Measurements from ENCODE around the gene ATAD3B. TPM values are rescaled to one million over a fixed set of nuclear protein-coding genes. Genes with fewer than 3 reads are reported as not detected.
A peak's percentile ranks its signal among the peaks of the same experiment; 100 is the strongest.

ATAD3B gene
- total RNA-seq, 3 donors from 2014 or later = 193 to 208 (median 194) TPM

DNA sequence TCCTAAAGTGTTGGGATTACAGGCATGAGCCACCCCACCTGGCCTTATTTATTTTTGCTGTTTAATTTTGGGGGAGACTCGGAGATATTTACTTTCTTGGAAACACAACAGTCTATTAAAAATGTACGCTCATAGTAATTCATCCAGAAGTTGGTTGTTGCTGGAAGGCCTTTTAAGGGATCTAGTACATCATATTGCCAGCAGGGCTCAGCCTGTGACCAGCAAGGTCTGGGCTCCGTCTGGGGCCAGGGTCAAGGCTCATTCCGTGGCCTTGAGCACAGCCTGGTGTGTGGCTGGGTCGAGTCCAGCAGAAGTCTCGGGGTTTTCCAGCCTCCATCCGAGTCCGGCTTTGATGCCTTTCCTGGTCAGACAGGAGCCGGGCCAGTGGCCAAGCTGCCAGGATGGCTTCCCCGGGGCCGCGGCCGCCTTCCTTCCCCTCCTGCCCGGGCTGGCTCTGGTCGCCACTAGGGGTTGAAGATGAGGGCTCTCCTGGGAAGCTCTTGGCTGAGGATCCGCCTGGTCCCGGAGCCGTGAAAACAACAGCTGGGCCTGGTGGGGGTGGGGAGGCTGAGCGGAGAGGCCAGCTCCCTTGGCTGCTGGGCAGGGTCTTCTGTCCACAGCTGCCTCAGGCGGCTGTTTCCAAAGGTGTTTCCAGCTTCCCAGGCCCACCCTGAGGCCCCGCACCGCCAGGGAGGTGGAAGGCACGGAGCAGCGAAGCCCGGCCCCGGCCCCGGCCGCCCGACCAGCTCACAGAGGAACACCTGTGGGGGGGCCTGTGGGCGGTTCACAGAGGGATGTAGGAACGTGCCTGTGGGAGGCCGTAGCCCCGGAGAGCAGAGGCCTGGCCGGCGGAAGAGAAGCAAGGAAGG lies 41.2 kb upstream of the ATAD3B start:
- Mint-ChIP-seq H3K27me3 (ENCODE audit: low read depth) (peaks cover 32% of the 10 kb centered on the region), H3K36me3 (ENCODE audit: insufficient read depth) (no peaks in the 10 kb centered on the region), H3K4me1 (ENCODE audit: low read depth) (peaks cover 5% of the 10 kb centered on the region), H3K9me3 (no peaks in the 10 kb centered on the region), H3K4me3 (no peak overlapping the region)
- ATAC-seq (no peak), DNase-seq (no peak)

DNA sequence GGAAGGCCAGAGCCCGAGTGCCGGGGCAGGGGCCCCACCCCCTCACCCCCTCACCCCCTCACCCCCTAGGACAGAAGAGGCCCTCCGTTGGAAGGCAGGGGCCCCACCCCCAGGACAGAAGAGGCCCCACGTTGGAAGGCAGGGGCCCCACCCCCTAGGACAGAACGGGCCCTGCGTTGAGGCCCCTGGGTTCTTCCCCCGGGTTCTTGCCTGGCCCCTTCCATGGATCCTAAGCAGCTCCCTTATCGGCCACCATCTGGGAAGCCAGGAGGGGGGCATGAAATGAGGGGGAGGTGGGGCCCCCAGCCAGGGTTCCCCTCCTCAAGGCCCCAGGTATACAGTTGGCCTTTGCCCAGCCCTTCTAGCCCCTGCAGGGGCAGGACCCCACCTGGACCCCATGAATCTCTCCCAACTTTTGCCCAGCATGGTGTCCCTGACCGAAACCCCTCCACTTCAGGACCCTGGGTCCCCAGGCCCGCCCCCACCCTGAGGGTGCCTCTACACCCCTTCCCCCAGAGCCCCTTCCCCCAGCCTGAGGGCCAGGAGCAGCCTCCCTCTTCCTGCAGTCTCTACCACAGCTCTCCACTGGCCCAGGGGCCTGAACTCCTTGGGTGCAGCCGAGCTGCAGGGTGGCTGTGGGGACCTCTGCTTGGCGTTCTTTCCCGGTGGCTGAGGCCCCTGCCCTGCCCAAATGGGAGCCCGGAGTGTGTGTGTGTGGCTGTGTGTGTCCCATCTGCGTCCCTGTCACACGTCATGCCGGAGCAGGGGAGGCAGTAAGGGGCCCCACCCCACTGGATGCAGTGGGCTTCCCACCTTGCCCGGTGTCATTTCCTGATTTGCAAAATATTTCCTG lies 40.3 kb upstream of the ATAD3B start:
- ATAC-seq (no peak), DNase-seq (no peak)
- H3K4me3 Mint-ChIP-seq = no peak overlapping the region
- H3K4me1 Mint-ChIP-seq (ENCODE audit: low read depth) = peaks cover 6% of the 10 kb centered on the region
- H3K27me3 Mint-ChIP-seq (ENCODE audit: low read depth) = peaks cover 30% of the 10 kb centered on the region
- H3K9me3 Mint-ChIP-seq = no peaks in the 10 kb centered on the region
- no peaks in the 10 kb centered on the region for H3K36me3 Mint-ChIP-seq (ENCODE audit: insufficient read depth)

DNA sequence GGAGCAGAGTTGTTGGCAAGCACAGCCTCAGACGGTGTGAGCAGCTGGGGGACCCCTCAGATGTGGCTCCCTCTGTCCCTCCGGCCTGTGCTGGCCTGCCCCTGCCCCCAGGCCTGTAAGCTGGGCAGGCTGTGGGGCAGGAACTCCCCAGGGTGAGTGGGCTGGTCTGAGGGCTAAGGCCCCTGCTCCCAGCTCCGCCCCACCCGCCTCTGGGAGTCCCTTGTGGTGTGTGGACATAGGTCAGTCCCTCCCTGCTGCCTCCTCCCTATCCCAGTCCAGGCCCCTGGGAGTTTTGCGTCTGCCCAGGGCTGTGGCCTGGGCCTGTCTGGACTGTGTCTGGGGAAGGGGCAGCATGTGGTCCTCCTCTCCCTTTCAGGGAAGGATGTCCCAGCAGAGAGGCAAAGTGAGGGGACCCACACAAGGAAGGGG lies 39.7 kb upstream of the ATAD3B start:
- no peak overlapping the region for H3K4me3 Mint-ChIP-seq
- no peaks in the 10 kb centered on the region for H3K36me3 Mint-ChIP-seq (ENCODE audit: insufficient read depth)
- ATAC-seq (no peak), DNase-seq (no peak)
- peaks cover 8% of the 10 kb centered on the region for H3K4me1 Mint-ChIP-seq (ENCODE audit: low read depth)
- peaks cover 30% of the 10 kb centered on the region for H3K27me3 Mint-ChIP-seq (ENCODE audit: low read depth)
- no peaks in the 10 kb centered on the region for H3K9me3 Mint-ChIP-seq

GRCh38 chr1:1432274-1432950 lies 39.2 kb upstream of the ATAD3B start:
- H3K36me3 Mint-ChIP-seq (ENCODE audit: insufficient read depth) = no peaks in the 10 kb centered on the region
- H3K9me3 Mint-ChIP-seq = no peaks in the 10 kb centered on the region
- H3K4me1 Mint-ChIP-seq (ENCODE audit: low read depth) = peaks cover 8% of the 10 kb centered on the region
- no peak for ATAC-seq
- peaks cover 32% of the 10 kb centered on the region for H3K27me3 Mint-ChIP-seq (ENCODE audit: low read depth)
- no peak for DNase-seq
- H3K4me3 Mint-ChIP-seq = no peak overlapping the region

- Mint-ChIP-seq H3K27me3 (ENCODE audit: low read depth) (peaks cover 36% of the 10 kb centered on the region), H3K4me3 (no peak overlapping the region), H3K9me3 (no peaks in the 10 kb centered on the region), H3K36me3 (ENCODE audit: insufficient read depth) (no peaks in the 10 kb centered on the region), H3K4me1 (ENCODE audit: low read depth) (peaks cover 8% of the 10 kb centered on the region)
- DNase-seq (no peak), ATAC-seq (no peak)
These were observed 38.4 kb upstream of the ATAD3B start for GRCh38 chr1:1432951-1433803.

- H3K36me3 Mint-ChIP-seq (ENCODE audit: insufficient read depth) = no peaks in the 10 kb centered on the region
- DNase-seq (peak; percentile 44), ATAC-seq (peak; percentile 74 to 76)
- H3K9me3 Mint-ChIP-seq = no peaks in the 10 kb centered on the region
- H3K4me1 Mint-ChIP-seq (ENCODE audit: low read depth) = peaks cover 6% of the 10 kb centered on the region
- H3K4me3 Mint-ChIP-seq = no peak overlapping the region
- peaks cover 38% of the 10 kb centered on the region for H3K27me3 Mint-ChIP-seq (ENCODE audit: low read depth)
These were observed 37.8 kb upstream of the ATAD3B start for GRCh38 chr1:1433804-1434130.

DNA sequence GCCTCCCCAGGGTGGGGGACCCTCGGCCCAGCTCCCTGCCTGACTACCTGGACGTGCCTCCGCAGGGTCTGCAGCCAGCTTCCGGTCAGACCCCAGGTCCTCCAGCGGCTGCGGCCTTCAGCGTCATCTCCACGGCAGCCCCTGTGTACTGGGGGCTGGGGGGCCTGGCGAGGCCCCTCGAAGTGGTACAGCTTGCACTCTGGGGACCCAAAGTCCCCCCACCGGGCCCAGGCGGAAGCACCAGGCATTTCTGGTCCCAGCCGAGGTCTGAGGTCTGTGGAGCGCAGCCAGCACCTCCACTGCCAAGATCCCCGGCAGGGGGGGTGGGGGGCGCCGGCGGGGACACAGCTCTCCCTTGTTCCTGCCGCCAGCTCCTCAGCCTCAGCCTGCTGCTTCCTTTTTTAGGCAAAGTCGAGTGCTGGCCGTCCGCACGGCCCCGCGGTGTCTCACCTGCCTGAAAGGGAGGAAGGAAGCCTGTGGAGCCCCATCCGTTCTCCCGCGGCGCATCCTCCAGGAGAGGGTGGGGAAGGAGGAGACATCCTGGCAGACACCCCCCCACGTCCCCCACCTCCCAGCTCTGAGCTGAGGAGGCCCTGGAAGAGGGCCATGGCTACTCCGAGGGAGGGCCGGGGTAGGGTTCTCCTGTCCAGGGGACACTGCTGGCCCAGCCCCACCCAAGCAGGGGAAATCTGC lies 37.3 kb upstream of the ATAD3B start:
- ATAC-seq = peak; percentile 3 to 4
- H3K36me3 Mint-ChIP-seq (ENCODE audit: insufficient read depth) = no peaks in the 10 kb centered on the region
- H3K27me3 Mint-ChIP-seq (ENCODE audit: low read depth) = peaks cover 37% of the 10 kb centered on the region
- H3K4me1 Mint-ChIP-seq (ENCODE audit: low read depth) = peaks cover 6% of the 10 kb centered on the region
- H3K9me3 Mint-ChIP-seq = no peaks in the 10 kb centered on the region
- DNase-seq = no peak
- no peak overlapping the region for H3K4me3 Mint-ChIP-seq

DNA sequence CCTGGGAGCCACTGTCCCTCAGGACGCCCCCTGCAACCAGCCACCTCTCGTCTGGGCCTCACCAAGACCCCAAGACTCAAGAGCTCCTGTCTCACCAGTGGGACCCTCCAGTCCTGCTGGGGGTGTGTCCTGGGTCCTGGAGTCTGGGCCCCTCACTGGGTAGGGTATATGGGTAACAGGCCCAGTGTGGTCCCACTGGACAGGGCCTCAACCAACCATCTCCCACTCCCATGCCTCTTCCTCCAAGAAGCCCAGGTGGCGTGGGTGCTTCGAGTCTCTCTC lies 36.8 kb upstream of the ATAD3B start:
- Mint-ChIP-seq H3K9me3 (no peaks in the 10 kb centered on the region), H3K27me3 (ENCODE audit: low read depth) (peaks cover 33% of the 10 kb centered on the region), H3K4me3 (no peak overlapping the region), H3K36me3 (ENCODE audit: insufficient read depth) (no peaks in the 10 kb centered on the region), H3K4me1 (ENCODE audit: low read depth) (peaks cover 6% of the 10 kb centered on the region)
- no peak for DNase-seq
- no peak for ATAC-seq

DNA sequence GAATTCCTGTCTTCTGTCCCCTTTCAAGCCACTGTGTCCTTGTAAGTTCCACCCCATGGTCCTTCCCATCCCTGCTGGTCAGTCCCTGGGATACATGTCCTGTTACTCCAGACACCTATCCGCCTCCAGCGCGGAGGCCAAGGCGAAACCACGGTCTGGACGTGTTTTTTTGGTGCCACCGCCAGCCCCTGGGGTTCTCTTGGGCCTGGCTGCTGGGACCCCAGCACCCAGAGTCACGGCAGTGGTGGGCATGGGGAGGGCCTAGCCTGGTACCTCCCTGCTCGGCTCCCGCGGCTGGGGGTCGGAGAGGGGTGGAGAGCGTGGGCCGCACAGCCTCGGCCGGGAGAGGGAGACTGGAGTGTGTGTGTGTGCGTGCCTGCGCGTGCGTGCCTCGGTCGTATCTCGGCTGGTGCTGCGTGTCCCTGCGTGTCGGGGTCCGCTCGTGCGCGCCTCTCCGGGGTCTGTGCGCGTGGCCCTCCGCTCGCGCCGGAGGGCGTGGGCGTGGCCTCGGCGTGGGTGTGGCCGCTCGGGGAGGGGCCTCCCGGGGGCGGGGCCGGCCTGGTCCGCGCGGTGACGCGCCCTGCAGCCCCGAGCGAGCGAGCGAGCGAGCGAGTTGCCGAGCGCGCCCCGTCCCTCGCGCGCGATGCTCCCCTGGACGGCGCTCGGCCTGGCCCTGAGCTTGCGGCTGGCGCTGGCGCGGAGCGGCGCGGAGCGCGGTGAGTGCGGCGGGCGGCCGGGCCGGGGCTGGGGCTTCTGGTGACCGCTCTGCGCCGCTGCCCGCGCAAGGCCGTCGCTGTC lies 36.3 kb upstream of the ATAD3B start, which contains the start of gene VWA1:
Gene VWA1 (plus strand): TSS at position 585 of the 798 bp plus-strand sequence. CDS start 59 bp downstream, at position 644.
- peaks cover 6% of the 10 kb centered on the region for H3K4me1 Mint-ChIP-seq (ENCODE audit: low read depth)
- DNase-seq (peak; percentile 61), ATAC-seq (peak; percentile 69 to 78)
- H3K27me3 Mint-ChIP-seq (ENCODE audit: low read depth) = peaks cover 30% of the 10 kb centered on the region
- no peaks in the 10 kb centered on the region for H3K36me3 Mint-ChIP-seq (ENCODE audit: insufficient read depth)
- no peaks in the 10 kb centered on the region for H3K9me3 Mint-ChIP-seq
- peak within 1 kb of the TSS; percentile 33 for H3K4me3 Mint-ChIP-seq

DNA sequence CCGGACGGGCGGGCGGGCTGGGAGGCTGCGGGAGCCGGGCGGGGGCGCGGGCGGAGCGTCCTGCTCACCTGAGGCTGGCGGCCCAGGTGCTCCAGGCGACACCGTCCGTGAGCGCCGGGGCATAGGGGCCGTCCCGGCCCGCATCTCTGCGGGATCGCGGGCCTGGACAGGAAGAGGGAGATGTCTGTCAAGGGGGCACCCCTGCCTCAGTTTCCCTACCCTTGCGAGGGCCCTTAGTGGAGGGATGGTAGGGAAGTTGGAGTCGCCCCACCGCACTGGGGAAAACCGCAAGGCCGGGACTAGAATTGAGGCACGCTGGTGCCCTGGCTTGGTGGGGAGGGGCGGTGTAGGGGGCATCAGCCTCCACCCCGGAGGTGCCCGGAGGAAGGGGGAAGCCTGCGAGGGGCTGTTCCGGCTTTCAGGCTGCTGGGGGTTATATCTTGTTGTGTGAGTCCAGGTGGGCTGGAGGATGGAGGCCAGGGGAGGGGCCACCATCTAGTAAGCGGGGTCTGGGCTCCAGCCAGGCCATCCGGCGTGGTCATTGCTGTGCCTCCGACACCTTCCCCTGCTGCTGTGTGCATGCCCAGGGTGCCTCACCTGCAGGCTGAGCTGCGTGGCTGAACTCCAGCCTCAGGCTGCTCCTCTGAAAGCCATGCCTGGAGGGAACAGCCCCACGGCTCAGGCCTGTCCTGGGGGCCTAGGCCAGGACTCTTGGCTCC lies 35.5 kb upstream of the ATAD3B start:
- no peak for DNase-seq
- Mint-ChIP-seq H3K4me3 (peak overlapping the region; percentile 29), H3K27me3 (ENCODE audit: low read depth) (peaks cover 34% of the 10 kb centered on the region), H3K4me1 (ENCODE audit: low read depth) (peaks cover 6% of the 10 kb centered on the region), H3K9me3 (no peaks in the 10 kb centered on the region), H3K36me3 (ENCODE audit: insufficient read depth) (no peaks in the 10 kb centered on the region)
- peak in 1 of 2 donors; percentile 2 for ATAC-seq

GRCh38 chr1:1436630-1437032 lies 34.9 kb upstream of the ATAD3B start:
- Mint-ChIP-seq H3K4me3 (no peak overlapping the region), H3K36me3 (ENCODE audit: insufficient read depth) (no peaks in the 10 kb centered on the region), H3K4me1 (ENCODE audit: low read depth) (peaks cover 6% of the 10 kb centered on the region), H3K9me3 (no peaks in the 10 kb centered on the region), H3K27me3 (ENCODE audit: low read depth) (peaks cover 34% of the 10 kb centered on the region)
- DNase-seq (no peak), ATAC-seq (no peak)

All from activated T-cell treated with anti-CD3 and anti-CD28 coated beads, Interleukin-2, amount 50 U/mL, for 4 hours (primary cell).